RCC 7860 (cell line): ENCODE measurements around the gene GTF2H3.
"Not testable (repeated sequence)": the region's sequence is repeated elsewhere in the genome, so short reads cannot be mapped to it uniquely, and the experiment has no call there.

Source experiments
- DNase-seq: peaks from one replicate; pipeline ENCODE4 v3.0.0-alpha.2; 2015; ENCODE audit warnings: low spot score
- FAIRE-seq: peaks from 2 replicates; lab custom pipeline; 2012; peaks lifted over from hg19 to GRCh38; lab: Jason Lieb, UNC

Gene GTF2H3

GRCh38 chr12:123633379-123634141 lies at the start of gene GTF2H3, which contains the start of gene EIF2B1:
Gene GTF2H3 (plus strand): TSS chr12:123633829. CDS start chr12:123633860, 31 bp downstream.
Gene EIF2B1 (minus strand): TSS chr12:123633686. CDS start chr12:123633557, 129 bp downstream.
- FAIRE-seq (peak; percentile 18), DNase-seq (peak; percentile 86)

GRCh38 chr12:123591702-123592481 lies 41.7 kb upstream of the GTF2H3 start:
- FAIRE-seq (no peak), DNase-seq (no peak)

- DNase-seq, result no peak
- no peak for FAIRE-seq
These were observed 37.9 kb upstream of the GTF2H3 start for GRCh38 chr12:123595729-123596128.

GRCh38 chr12:123597100-123597499 lies 36.5 kb upstream of the GTF2H3 start:
- no peak for FAIRE-seq
- DNase-seq, result no peak

- no peak for FAIRE-seq
- no peak for DNase-seq
These were observed 35.1 kb upstream of the GTF2H3 start for GRCh38 chr12:123598522-123598921.

- no peak for FAIRE-seq
- DNase-seq, result no peak
These were observed 34.3 kb upstream of the GTF2H3 start for GRCh38 chr12:123599310-123599709.

- FAIRE-seq, result no peak
These were observed 33.9 kb upstream of the GTF2H3 start for GRCh38 chr12:123599721-123600120.

GRCh38 chr12:123601602-123602489 lies 31.8 kb upstream of the GTF2H3 start, which contains the start of gene DDX55:
Gene DDX55 (plus strand): TSS chr12:123602099. CDS start chr12:123602149, 50 bp downstream.
- FAIRE-seq (no peak), DNase-seq (peak; percentile 59)

More at GRCh38 chr12:123599721-123600120, 33.9 kb upstream of the GTF2H3 start:
- DNase-seq, result no peak

GRCh38 chr12:123602651-123603195 lies 30.9 kb upstream of the GTF2H3 start:
- no peak for DNase-seq
- no peak for FAIRE-seq

- FAIRE-seq, DNase-seq: not testable (repeated sequence)
These were observed 30.1 kb upstream of the GTF2H3 start for GRCh38 chr12:123603495-123603894.

GRCh38 chr12:123607756-123608155 lies 25.9 kb upstream of the GTF2H3 start:
- DNase-seq (no peak), FAIRE-seq (no peak)

- FAIRE-seq (no peak), DNase-seq (no peak)
These were observed 25.4 kb upstream of the GTF2H3 start for GRCh38 chr12:123608182-123608581.

- no peak for FAIRE-seq
- DNase-seq, result no peak
These were observed 19.5 kb upstream of the GTF2H3 start for GRCh38 chr12:123614110-123614509.

GRCh38 chr12:123614531-123614930 lies 19.1 kb upstream of the GTF2H3 start:
- FAIRE-seq (no peak), DNase-seq (no peak)

- DNase-seq, result no peak
These were observed 16.5 kb upstream of the GTF2H3 start for GRCh38 chr12:123617144-123617543.

GRCh38 chr12:123617580-123617979 lies 16.0 kb upstream of the GTF2H3 start:
- no peak for FAIRE-seq
- no peak for DNase-seq

More at GRCh38 chr12:123617144-123617543, 16.5 kb upstream of the GTF2H3 start:
- no peak for FAIRE-seq

- no peak for FAIRE-seq
- no peak for DNase-seq
These were observed 12.5 kb upstream of the GTF2H3 start for GRCh38 chr12:123621101-123621500.

GRCh38 chr12:123621619-123622530 lies 11.8 kb upstream of the GTF2H3 start:
- no peak for FAIRE-seq
- DNase-seq, result no peak

- FAIRE-seq, result no peak
These were observed 523 bp downstream of the GTF2H3 start for GRCh38 chr12:123634142-123634561.

More at GRCh38 chr12:123634142-123634561, 523 bp downstream of the GTF2H3 start:
- DNase-seq, result no peak
